Globus pallidus (tissue), 1 donor: ENCODE data around the gene PAQR9.

ENCODE experiments used
- DNase-seq: peaks from one replicate; pipeline ENCODE4 v3.0.0-alpha.2; 2015; ENCODE audit warnings: low spot score

PAQR9 gene

DNA sequence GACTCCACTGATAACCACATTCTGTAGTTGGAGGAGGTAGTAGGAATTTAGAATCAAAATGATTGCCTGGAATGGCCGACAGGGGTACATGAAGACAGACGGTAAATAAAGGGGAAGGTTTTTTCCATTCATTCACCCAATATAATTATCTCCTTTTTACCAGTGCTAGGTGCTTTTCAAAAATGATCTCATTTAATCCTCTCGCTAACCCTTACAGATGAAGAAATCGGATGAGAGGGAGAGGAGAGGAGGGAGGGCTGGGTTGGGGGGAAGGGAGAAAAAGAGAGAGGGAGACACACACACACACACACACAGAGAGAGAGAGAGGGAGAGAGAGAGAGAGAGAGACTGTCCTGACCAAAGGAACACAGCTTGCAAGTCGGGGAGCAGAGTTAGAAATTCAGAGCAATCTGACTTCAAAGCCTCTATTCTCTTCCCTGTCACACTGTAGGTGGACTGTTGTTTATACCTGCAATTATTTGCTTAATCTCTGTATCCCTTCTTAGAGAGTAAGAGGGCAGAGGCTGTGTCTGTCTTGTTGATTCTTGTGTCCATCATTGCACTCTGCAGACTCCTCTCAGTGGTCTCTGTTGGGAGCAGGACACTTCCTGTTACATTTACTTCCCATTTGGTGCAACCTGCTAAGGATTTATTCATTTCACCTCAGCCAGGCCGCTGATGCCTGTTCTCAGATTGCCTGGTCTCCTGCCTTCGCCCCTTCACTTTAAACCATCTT, 18.7 kb upstream of the PAQR9 start:
- no peak for DNase-seq

DNA sequence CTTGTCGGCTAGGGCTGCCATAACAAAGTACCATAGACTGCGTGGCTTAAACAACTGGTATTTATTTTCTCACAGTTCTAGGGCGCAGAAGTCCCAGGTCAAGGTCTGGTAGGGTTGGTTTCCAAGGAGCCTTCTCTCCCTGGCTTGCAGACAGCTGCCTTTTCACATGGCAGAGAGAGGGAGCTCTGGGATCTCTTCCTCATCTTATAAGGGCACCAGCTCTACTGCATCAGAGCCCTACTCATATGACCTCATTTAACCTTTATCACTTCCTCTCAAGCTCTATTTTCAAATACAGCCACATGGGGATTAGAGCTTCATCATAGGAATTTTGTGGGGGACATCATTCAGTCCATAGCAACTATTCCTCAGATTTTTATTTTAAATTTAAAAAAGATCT, 17.6 kb upstream of the PAQR9 start:
- DNase-seq, result no peak

DNA sequence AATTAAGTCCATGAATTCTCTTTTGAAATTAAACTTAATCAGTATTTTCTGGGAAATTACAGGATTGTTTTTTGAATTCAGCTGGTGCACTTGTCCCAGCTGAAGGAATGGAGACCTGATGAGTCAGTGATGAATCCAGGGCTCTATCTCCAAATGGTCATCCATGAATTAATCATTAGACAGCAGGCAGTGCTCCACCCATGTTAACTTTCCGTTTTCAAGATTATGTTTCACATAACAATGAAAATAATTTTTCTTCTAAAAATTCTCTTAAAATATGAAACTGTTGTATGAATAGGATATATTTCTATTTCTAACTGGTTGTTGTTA, 13.9 kb upstream of the PAQR9 start:
- DNase-seq, result no peak

DNA sequence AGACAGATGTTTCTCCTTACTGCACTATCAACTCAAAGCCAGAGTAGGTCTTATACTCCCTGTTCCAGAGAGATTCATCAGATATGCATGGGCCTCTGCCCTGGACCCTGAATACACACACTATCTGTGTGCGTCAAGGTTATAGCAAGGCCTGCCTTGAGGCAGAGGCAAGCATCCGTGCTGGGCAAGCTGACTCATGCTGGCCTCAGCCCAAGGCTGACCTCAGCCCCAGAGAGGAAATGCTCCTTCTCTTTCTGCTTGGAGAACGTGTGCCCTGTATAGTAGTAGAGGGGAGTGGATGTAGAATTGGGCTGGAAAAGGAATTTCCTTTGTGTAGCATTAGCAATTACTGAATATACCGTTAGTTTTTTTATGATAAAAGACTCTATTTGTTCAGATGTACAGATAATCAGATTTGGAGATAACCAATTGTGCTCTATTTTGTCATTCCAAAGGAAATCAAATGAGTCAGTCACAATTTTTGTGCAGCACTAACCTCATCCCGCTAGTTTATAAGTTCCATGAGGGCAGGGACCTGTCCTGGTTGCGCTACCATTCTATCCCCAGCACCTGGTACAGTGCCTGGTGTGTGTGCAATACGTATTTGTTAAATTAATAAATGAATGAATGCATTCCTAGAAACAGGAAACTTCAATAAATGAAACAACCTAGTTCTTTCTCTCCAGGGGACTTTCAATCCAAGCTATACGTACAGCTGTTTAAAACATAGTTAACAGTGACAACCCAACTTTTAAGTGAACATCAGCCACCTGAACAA, 13.3 kb upstream of the PAQR9 start:
- peak; percentile 47 for DNase-seq

DNA sequence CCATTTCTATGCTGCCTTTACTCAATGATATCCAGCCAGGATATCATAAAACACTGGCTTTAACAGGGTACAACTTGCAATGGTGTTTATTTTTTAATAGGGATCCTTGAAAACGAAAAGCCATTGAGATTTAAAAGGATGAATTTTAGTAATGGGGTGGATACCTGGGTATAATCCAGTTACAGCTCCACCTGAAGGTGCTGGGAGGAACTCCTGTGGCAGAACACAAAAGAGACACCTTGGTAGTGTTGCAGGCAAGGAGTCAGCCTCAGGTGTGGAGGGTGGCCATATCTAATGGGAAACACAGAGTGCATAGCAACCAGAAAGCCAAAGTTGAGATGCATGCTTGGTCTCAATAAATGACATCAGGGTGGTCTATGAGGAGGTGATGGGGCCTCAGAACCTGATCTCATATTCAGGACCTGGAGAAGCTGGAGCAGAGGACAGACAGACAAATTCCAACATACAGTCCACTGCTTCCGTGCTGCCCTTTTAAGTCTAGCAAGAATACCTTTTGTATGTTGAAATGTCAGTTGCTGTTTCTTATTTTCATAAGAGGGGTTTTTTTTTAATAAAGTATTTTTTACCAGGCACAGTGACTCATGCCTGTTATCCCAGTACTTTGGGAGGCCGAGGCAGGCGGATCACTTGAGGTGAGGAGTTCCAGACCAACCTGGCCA, 12.0 kb upstream of the PAQR9 start:
- DNase-seq, result no peak

DNA sequence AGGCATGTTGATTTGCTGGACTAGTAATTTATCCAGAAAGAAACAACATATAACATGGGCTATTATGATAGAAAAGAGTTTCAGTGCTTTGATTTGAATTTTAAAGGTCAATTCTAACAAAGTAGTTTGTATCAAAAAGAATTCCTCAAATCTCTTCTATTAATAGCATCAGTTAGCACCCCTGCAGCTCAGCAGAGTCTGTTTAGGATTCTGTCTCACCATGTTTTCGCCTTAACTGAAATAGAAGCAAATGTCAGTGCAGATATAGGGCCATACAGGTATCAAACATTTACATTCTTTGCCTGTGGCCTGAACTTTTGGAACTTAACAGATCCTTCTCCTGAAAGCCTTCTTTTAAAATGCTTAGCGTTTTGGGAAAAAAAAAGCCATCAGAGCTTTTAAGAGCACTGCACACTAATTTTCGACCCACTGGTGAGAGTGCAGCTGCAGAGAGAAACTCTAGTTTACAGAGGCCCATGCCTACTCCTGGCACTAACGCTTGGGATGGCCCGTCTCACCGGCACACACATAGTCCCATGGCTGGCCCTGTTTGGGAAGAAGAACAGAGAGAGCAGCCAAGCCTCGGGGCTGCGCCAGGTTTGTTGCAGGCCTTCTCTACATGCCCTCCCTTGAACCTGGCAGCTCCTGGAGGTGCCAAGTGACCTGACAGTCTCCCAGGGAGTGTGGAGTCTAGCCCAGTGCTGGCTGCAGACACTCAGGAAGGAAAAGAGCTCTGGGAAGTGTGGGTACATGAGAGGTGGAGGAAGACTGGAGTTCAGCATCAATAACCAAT, 9.9 kb upstream of the PAQR9 start:
- DNase-seq, result peak; percentile 36

DNA sequence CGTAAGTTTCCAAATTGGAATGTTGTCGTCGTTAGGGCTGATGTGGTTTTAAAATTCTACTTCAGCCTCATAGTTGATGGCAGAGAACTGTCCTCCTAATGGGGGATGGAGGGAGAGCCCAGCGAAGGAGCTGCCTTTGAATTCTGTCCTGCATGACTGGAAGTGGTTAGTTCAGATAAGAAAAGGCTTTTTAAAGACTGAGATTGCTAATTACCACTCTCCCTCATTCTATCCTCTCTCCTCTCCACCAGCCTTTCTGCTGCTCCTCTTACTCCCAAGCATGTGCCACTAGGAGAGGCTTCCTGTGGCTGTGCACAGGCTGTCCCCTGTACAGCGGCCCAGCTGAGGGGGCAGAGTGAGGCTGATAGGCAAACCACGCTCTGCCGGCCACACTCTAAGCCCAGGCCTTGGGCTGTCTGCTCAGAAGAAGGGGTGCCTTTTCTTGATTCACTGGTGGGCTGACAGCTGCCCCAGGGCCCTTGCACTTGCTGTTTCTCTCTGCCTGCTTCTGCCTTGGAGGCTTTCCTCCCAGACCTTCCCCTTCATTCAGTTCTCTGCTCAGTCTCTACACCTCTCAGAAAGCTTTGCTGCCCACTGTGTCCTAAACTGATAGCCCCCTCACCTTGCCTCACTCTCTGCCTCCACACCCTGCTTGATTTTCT, 8.7 kb upstream of the PAQR9 start:
- DNase-seq, result no peak

DNA sequence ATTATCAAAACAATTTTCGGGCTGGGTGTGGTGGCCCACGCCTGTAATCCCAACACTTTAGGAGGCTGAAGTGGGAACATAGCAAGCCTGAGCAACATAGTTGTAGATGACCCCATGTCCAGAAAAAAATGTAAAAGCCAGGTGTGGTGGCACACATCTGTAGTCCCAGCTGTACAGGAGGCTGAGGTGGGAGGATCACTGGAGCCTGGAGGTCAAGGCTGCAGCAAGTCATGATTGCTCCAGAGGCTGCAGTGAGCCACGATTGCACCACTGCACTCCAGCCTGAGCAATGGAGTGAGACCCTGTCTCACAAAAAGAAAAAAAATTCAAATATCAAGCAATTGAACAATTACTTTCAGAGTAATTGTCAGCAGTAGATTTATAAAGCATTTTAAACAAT, 8.0 kb upstream of the PAQR9 start:
- no peak for DNase-seq

DNA sequence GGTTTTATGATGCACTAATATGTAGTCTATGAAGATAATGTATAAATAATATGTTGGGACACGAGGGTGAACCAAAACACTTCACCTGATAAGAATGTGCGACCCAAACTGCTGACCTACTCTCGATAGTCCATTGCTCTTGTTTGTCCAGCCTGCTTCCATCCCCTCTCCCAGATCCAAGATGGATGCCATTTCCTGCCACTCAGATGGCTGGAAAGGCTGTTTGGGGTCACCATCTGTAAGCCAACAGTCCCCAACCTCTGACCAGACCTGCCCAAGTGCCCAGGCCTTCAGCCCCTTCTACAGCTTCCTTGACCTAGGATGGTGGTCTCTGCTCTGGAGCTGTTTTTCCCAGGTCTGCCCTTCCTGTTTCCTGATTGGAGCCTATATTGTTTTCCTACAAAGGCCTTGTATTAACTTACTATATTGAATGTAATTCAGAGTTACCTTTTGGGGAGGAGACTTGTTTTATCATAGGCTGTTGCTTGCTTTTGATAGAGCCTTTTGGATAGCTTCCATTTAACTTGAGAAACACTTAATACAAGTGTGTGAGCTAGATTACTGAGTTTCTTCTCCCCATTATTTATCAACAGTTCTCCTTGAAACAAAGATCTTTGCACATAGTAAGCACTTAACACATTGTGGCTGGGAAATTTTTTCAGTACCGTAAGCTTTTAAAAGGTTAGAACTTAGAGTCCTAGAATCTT, 5.0 kb upstream of the PAQR9 start:
- DNase-seq, result no peak

DNA sequence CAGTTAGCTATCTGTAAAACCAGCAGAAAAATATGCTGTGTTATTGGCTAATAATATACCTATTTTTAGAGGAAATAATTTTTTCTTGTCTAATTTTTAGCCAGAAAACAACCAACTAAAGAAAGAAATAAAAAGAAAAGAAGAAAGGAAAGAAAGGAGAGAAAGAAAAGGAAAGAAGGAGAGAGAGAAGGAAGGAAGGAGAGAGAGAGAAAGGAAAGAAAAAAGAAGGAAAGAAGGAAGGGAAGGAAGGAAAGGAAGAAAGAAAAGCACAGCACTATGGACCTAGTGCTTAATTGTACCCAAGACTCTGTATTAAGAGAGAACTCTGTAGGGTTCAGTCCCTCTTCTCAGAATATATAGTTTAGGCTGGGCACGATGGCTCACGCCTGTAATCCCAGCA, 3.3 kb upstream of the PAQR9 start:
- no peak for DNase-seq

DNA sequence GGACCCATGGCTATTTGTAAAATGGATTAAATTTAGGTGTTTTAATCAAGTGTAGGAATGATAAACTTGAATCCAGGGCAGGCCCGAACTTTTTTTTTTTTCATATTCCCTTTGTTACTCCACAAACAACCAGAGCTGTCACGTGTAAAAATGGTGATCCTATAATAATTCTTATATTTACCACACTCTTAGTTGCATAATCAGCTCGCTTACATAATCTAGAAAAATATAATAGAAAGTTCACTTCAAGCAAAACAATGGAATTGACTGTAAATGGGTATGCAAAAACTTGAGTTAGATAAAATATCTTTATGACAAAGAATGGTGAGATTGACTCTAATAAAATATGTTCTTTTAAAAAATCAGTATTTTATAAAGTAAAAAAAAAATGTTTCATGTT, 2.1 kb upstream of the PAQR9 start:
- DNase-seq, result no peak

DNA sequence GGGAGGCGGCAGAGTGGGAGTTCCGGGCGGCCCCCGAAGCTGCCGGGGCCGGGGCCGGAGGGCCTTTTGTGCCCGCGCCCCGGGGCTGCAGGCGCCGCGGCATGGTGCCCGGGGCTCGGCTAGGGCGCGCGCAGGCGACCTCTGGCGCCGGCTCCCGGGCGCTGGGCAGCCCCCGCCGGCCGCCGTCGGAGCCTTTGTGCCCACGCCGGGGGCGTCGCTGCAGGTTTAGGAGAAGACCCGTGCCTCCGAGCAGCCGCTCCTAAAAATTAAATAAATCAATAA, 299 bp downstream of the PAQR9 start:
- no peak for DNase-seq

DNA sequence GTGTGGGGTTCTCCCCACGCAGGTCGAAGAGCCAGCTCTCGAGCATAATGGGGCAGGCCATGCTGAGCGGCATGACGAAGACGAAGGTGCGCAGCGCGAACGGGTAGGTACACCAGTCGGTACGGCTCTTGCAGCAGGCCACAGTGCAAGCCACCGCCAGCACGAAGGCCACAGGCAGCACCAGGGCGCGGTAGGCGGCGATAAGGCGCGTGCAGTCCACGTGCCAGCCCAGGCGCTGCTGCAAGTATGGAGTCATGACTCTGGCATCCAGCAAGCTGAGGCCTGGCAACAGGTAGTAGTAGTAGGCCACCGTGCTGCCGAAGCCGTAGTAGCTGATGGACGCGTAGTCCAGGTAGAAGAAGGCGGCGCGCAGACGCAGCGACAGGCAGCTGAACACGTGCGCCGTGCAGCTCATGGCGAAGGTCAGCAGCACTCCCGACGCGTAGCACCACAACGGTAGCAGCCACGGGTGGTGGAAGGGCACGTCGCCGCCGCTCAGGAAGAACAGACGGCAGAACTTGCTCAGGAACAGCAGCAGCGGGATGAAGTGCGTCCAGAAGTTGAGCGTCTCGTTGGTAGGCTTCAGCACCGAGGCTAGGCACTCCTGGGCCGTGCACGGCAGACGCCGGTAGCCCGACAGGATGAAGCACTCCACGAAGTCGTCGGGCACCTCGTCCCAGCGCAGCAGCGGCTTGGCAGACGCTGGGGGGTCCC, 797 bp downstream of the PAQR9 start:
- no peak for DNase-seq

DNA sequence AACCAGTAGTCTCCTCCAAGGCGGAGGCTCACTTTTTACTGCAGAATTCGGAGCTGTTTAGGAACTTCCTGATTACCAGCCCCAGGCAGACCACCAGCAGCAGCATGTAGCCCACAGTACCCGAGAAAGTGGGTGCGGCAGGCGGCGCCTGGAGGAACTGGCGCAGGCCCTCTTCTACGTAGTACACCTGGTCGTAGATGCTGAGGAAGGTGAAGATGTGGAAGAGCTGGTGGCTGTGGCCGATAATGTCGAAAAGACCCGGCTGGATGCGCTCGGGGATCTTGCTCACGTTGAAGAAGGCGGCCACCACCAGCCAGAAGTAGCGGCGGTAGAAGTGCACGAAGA, 1.3 kb downstream of the PAQR9 start:
- no peak for DNase-seq

DNA sequence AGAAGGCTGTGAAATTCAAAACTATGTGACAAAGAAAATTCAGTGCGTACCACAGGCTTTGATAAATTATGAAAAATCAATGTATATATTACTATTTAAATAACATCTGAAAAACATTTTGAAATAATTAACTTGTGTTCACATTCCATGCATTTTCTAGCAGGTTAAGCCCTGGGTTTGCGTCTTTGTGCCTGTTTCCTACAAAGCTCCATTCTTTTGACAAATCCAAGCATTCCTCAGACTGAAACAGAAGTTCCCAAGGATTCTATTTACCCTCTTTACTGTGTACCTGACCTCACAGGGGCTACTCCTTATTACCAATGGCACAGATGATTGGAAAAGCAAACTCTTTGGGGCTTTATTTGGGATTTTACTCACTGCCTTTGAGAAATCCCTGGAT, 1.9 kb downstream of the PAQR9 start:
- DNase-seq, result no peak

DNA sequence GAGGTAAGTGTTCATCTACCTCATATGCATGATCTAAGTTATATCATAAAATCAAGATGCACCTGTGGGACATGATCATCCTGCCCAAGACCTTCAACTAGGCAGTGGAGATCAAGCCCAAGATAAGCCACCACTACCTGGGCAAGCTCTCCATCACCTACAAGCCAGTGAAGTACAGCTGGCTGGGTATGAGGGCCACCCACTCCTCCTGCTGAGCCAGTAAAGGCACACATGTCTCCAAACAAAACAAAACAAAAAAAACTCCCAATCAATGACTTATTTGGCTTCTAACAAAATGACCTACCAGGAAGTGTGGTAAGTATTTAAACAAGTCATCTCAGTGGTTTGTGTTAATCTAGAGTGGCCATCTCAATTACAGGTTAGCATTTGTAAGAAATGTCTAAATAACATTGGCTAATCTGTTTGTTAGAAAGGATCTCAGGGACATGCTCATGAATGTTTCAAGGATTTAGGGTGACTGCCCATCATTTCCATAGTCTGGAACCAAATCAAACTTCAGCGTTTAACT, 3.1 kb downstream of the PAQR9 start:
- no peak for DNase-seq

DNA sequence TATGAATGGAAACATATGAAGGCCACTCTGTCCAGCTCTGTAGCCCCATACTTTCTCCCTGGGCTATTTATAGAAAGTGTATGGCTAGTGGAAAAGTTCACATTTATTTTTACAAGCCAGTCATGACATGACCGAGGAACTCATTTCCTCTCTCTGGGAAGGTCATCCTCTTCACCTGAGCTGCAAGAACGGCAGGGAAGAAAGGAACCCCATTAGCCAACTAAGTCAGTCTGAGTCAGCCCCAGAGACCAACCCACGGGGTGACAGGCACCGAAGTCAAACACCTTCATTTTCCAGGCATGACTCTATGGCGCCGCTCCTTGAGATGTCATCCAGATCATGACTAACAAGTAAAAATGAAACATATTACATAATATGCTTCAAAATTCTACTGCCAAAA, 4.8 kb downstream of the PAQR9 start:
- DNase-seq, result no peak

DNA sequence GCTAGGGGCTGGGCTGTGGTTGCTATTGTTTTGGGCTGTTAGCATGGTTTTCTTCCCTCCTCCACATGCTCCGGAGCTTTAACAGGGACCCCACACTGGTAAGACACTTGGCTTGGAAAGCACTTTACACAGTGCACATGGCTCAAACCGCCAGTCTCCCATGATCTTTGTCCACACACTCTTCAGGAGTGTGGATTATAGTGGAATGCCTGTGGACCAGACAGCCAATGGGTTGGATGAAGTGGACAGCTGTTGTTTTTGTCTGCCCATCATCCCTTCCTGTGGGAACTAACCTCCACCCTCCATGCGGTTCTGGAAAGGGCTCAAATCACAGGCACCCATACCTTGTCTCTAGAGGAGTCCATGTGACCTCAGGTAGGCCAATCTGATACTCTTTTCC, 10.0 kb downstream of the PAQR9 start:
- no peak for DNase-seq

DNA sequence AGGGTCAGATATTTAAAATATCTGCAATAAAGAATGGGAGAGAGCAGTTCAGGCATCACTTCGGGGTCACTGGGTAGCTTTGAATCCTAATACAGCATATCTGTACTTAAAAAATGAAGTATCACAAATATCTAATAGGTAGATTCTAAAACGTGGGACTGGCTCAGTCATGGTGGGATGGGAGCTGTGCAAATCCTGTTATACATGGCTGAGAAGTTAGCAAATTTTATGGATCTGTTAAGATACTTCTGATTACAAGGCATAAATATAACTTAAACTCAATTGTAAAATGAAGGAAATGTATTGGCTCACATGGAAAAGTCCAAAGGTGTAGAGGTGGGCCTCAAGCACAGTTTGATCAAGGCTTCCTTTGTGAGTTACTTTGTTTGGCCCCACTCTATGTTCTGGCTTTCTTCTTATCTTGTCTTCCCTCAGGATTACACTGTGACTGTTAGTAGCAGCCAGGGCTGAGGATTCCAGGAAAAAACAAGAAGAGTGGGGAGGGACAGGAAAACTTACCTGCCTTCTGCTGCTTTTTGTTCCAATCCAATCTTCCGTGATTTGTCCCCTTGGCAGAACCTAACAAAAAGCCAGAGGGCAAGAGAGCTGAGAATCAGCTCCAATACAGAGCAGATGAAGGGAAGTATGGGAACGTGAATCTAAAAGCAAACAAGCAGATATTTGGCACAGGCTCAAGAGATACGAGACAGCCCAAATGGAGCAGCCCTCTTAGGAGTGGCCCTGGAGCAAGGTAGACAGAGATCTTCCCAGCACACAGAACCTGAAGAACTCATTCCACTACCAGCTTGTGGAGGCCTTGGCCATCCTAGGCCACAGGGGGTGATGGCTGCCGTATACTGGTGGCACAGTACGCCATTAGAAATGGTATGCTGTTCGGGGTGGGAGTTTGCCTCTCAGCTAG, 10.9 kb downstream of the PAQR9 start:
- no peak for DNase-seq

DNA sequence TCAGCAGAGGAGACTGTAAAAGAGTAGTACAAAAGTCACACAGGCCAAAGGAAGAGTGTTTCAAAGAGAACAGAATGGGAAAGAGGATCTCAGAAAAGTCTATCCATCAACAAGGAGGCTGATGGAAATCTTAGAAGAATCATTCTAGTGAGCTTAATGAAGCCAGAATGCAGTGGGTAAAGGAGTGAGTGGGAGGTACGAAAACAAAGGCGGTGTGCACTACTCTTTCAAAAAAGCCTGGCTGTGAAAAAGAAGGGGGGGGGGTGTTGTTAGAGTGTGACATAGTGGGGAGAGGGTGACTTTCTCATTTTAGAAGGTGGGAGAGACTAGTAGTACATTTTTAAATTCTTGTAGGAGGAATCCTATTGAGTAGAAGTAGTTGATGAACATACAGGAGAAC, 11.7 kb downstream of the PAQR9 start:
- no peak for DNase-seq
